HepG2 (cell line): Measurements from ENCODE around the gene LRRN2. TPM values are rescaled to one million over a fixed set of nuclear protein-coding genes. Genes with fewer than 3 reads are reported as not detected.
A peak's percentile ranks its signal among the peaks of the same experiment; 100 is the strongest.

Experiments
- ATAC-seq: fragments of 200-7000 bp; cut with Tn5 transposase; 3 replicates; pipeline ENCODE4 v1.9.1; 2020; ENCODE audit warnings: mild to moderate bottlenecking, moderate library complexity
- BruUV-seq: library from RNA; stranded (reverse); fragments of 400-500 nt; replicated peaks from 2 replicates; lab custom pipeline; 2021; lab: Mats Ljungman, UMichigan
- CTCF ChIA-PET: fragments of 300-600 bp; formaldehyde crosslinking; extraction: SDS; loops from one replicate; lab custom pipeline; 2021; ENCODE audit warnings: low total read pairs, inconsistent platforms, low intra/inter-chr PET ratio; lab: Yijun Ruan, JAX
- POLR2A ChIA-PET: fragments of 350-600 bp; sonication (Branson Sonifier 250); formaldehyde crosslinking; loops from one replicate; lab custom pipeline; 2020; ENCODE audit warnings: antibody characterized with exemption, inconsistent platforms; lab: Yijun Ruan, JAX
- DNase-seq: peaks from one replicate; pipeline ENCODE4 v3.0.0-alpha.2; 2015; ENCODE audit warnings: low spot score
- FAIRE-seq: peaks from 3 replicates; lab custom pipeline; 2011; peaks lifted over from hg19 to GRCh38; lab: Jason Lieb, UNC
- H2AFZ ChIP-seq: one replicate; pipeline ENCODE4 v1.6.1; 2011; ENCODE audit warnings: low read length, inconsistent platforms
- H3K27ac ChIP-seq: fragments of 300-600 bp; 3 replicates; pipeline ENCODE4 v1.8.0; 2011; ENCODE audit warnings: mixed run types, mild to moderate bottlenecking, mixed read lengths, low read length, inconsistent platforms; ENCODE audit not compliant: insufficient read depth; ENCODE audit errors: extremely low read length
- H3K27me3 ChIP-seq, 2 experiments: fragments of 200-600 bp in 1 of 2; 2 replicates in 1 of 2; 3 replicates in 1 of 2; pipeline versions ENCODE4 v1.6.0 to v1.8.0; 2011; ENCODE audit warnings: low read length in 2 of 2, mild to moderate bottlenecking in 2 of 2, moderate library complexity in 2 of 2, inconsistent platforms in 1 of 2; ENCODE audit not compliant: insufficient read depth in 2 of 2, control insufficient read depth in 1 of 2
- H3K36me3 ChIP-seq, 2 experiments: fragments of 200-600 bp in 1 of 2; replicated peaks in 1 of 2; 2 replicates in 1 of 2; 3 replicates in 1 of 2; pipeline versions ENCODE4 v1.5.1 to v1.8.0; 2011; ENCODE audit warnings: low read length in 2 of 2, inconsistent platforms in 1 of 2; ENCODE audit not compliant: insufficient read depth in 2 of 2, control insufficient read depth in 1 of 2
- H3K4me1 ChIP-seq: 2 replicates; pipeline ENCODE4 v1.5.1; 2012; ENCODE audit warnings: low read length, inconsistent platforms; ENCODE audit not compliant: insufficient read depth
- H3K4me2 ChIP-seq: 2 replicates; pipeline ENCODE4 v1.6.0; 2011; ENCODE audit warnings: low read depth, low read length, inconsistent platforms
- H3K4me3 ChIP-seq, 3 experiments: fragments of 200-600 bp in 1 of 3; sonication (generic), shearing (Covaris generic) in 1 of 3; replicated peaks in 1 of 3; 2 replicates each; pipeline ENCODE4 v1.5.1; 2011 to 2016; ENCODE audit warnings: low read length in 3 of 3, inconsistent platforms in 2 of 3, low read depth in 2 of 3, mild to moderate bottlenecking in 2 of 3, control low read depth in 1 of 3, mixed read lengths in 1 of 3; ENCODE audit not compliant: insufficient read depth in 1 of 3
- H3K79me2 ChIP-seq: one replicate; pipeline ENCODE4 v1.6.1; 2011; ENCODE audit warnings: low read length, inconsistent platforms; ENCODE audit not compliant: insufficient read depth
- H3K9ac ChIP-seq: 2 replicates; pipeline ENCODE4 v1.6.0; 2011; ENCODE audit warnings: mild to moderate bottlenecking, low read depth, low read length, inconsistent platforms; ENCODE audit not compliant: insufficient read depth
- H3K9me3 ChIP-seq: 2 replicates; pipeline ENCODE4 v1.5.1; 2012; ENCODE audit warnings: mild to moderate bottlenecking, low read length
- H4K20me1 ChIP-seq: 2 replicates; pipeline ENCODE4 v1.6.0; 2011; ENCODE audit warnings: inconsistent platforms, mild to moderate bottlenecking, low read length, moderate library complexity; ENCODE audit not compliant: insufficient read depth
- BRD4 ChIP-seq: sonication (generic); formaldehyde crosslinking; IDR thresholded peaks from 2 replicates; pipeline ENCODE4 v1.4.0; 2020; ENCODE audit warnings: missing genetic modification reagents
- HNF4G ChIP-seq, 2 experiments: sonication (generic) in 1 of 2; formaldehyde crosslinking in 1 of 2; IDR thresholded peaks; 2 replicates each; pipeline versions ENCODE4 v1.4.0 to v1.6.1; 2011 to 2020; ENCODE audit warnings: borderline replicate concordance in 2 of 2, low read depth in 2 of 2, mild to moderate bottlenecking in 2 of 2, low read length in 1 of 2, missing genetic modification reagents in 1 of 2, moderate library complexity in 1 of 2
- KLF9 ChIP-seq: IDR thresholded peaks from 2 replicates; pipeline ENCODE4 v1.6.1; 2016; ENCODE audit warnings: low read depth
- NFATC3 ChIP-seq: sonication (generic); formaldehyde crosslinking; IDR thresholded peaks from 2 replicates; pipeline ENCODE4 v1.5.1; 2020; ENCODE audit warnings: mild to moderate bottlenecking, missing genetic modification reagents
- SP2 ChIP-seq: sonication (generic); formaldehyde crosslinking; IDR thresholded peaks from 2 replicates; pipeline ENCODE4 v1.5.1; 2020; ENCODE audit warnings: mild to moderate bottlenecking, missing genetic modification reagents
- ZNF124 ChIP-seq: sonication (generic); formaldehyde crosslinking; IDR thresholded peaks from 2 replicates; pipeline ENCODE4 v1.4.0; 2020; ENCODE audit warnings: missing genetic modification reagents
- ZNF24 ChIP-seq: fragments of 450-650 bp; IDR thresholded peaks from 2 replicates; pipeline ENCODE4 v1.6.1; 2017; ENCODE audit warnings: antibody characterized with exemption, mild to moderate bottlenecking
- WGBS: methylation state at CpG from one replicate; pipeline ENCODE4 v1.1.6; 2017; ENCODE audit warnings: low lambda C conversion rate; 5-methylcytosine and 5-hydroxymethylcytosine counted together
- in situ Hi-C: cut with HindIII; loops from 2 replicates; pipeline ENCODE4 v1.10.0; 2017; ENCODE audit warnings: low pct_unique_long_range_greater_than_20kb; ENCODE audit not compliant: extremely low pct_ligation_motif_present
- intact Hi-C: fragments of 100-400 bp; cut with micrococcal nuclease; formaldehyde crosslinking; loops from one replicate; pipeline ENCODE4 v1.10.0; 2022; ENCODE audit not compliant: unreplicated experiment
- polyA plus RNA-seq, 8 experiments: library from polyadenylated mRNA; depleted of rRNA in 3 of 8; stranded (reverse) in 7 of 8; unstranded in 1 of 8; fragments of >200 nt; fragmentation: Illumina TruSeq in 4 of 8; extraction: Trizol in 4 of 8; gene quantifications; 2 replicates each; pipeline versions ENCODE4 v1.2.1 to v1.2.3, GENCODE V29; 2011 to 2016; ENCODE audit warnings: low read depth in 4 of 8, missing spikeins in 1 of 8, mixed read lengths in 1 of 8; ENCODE audit not compliant: insufficient read depth in 1 of 8
- total RNA-seq, 5 experiments: library from RNA; depleted of rRNA; stranded (reverse); fragments of >200 nt; fragmentation: Illumina TruSeq; extraction: Trizol; gene quantifications; 2 replicates each; pipeline ENCODE4 v1.2.3, GENCODE V29; 2016; ENCODE audit warnings: low read depth in 1 of 5
- TF ChIP-seq, protein P1 (sequence below): sonication (generic); formaldehyde crosslinking; IDR thresholded peaks from 2 replicates; pipeline ENCODE4 v1.4.0; 2020; ENCODE audit warnings: missing genetic modification reagents, borderline replicate concordance
- TF ChIP-seq, protein P2 (sequence below): IDR thresholded peaks from 2 replicates; pipeline ENCODE4 v1.6.1; 2018; ENCODE audit warnings: missing genetic modification reagents

Gene LRRN2
- total and polyA plus RNA-seq, 2 of the 13 experiments (the other 11 are each of a cell fraction or from before 2014, with no cell fraction given): not detected

DNA sequence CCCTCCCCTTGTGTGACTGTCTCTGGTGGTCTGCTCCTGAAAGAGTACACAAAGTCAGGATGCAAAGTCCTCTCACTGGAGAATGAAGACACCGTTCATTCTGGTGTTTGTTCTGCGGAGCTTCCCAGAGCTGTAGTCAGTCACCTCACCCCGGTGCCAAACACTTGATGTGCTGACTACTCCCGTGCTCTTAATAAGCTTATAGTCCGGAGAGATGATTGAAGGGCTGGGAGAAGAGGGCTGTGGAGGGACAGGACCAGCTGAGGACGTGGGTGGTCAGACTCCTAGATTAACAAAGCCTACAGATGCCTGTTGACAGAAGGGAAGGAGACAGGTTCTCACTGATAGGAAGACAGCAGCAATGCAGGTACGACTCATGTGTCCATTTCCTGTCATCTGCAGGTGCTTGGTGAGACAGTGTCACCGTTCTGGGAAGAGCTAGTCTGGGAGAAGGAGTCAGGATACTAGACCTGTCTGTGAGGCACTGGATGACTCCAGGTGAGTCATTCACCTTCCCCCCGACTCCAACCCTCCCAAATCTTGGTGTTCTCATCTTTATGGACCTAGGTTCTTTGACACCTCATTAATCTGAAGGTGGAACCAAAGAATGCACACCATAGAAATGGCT, 40.4 kb upstream of the LRRN2 start:
- ChIA-PET POLR2A (no interaction called here), CTCF (no interaction called here)
- Histone ChIP-seq H3K79me2 (no peaks in the 10 kb centered on the region), H3K9me3 (no peaks in the 10 kb centered on the region), H3K4me2 (peak overlapping the region; percentile 44), H3K36me3 (no peaks in the 10 kb centered on the region), H2AFZ (no peak overlapping the region), H3K27ac (no peak overlapping the region), H3K4me3 (no peak overlapping the region), H4K20me1 (no peaks in the 10 kb centered on the region), H3K4me1 (peaks cover 13% of the 10 kb centered on the region), H3K27me3 (peaks cover 0 to 3% of the 10 kb centered on the region in 2 experiments; a peak in 1 of 5 replicates), H3K9ac (no peak overlapping the region)
- peak; percentile 19 for DNase-seq
- no peak for FAIRE-seq
- 3% methylated on average over 9 of the region's 9 CpGs for WGBS
- ATAC-seq: peak; percentile 43; the same call in 2 of the 3 replicates
- intact Hi-C loops (no loop called here), in situ Hi-C loops (no loop called here)
- no TSS peak for BruUV-seq
- TF ChIP-seq ZNF124 (CRISPR knock-in tag) (no peak), BRD4 (CRISPR knock-in tag) (no peak), NFATC3 (CRISPR knock-in tag) (no peak), KLF9 (CRISPR knock-in tag) (no peak), HNF4G (IDR thresholded peaks at IDR 0.05; ENCODE audit: borderline replicate concordance, low read depth, low read length) (no peak), HNF4G (CRISPR knock-in tag; IDR thresholded peaks at IDR 0.05; ENCODE audit: borderline replicate concordance, low read depth) (no peak), ZNF24 (no peak), SP2 (CRISPR knock-in tag) (no peak)
- TF ChIP-seq, protein P1, sequence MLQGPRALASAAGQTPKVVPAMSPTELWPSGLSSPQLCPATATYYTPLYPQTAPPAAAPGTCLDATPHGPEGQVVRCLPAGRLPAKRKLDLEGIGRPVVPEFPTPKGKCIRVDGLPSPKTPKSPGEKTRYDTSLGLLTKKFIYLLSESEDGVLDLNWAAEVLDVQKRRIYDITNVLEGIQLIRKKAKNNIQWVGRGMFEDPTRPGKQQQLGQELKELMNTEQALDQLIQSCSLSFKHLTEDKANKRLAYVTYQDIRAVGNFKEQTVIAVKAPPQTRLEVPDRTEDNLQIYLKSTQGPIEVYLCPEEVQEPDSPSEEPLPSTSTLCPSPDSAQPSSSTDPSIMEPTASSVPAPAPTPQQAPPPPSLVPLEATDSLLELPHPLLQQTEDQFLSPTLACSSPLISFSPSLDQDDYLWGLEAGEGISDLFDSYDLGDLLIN (CRISPR knock-in tag): no peak
- TF ChIP-seq, protein P2, sequence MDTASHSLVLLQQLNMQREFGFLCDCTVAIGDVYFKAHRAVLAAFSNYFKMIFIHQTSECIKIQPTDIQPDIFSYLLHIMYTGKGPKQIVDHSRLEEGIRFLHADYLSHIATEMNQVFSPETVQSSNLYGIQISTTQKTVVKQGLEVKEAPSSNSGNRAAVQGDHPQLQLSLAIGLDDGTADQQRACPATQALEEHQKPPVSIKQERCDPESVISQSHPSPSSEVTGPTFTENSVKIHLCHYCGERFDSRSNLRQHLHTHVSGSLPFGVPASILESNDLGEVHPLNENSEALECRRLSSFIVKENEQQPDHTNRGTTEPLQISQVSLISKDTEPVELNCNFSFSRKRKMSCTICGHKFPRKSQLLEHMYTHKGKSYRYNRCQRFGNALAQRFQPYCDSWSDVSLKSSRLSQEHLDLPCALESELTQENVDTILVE (CRISPR knock-in tag): no peak
